ENCODE data around the gene SVEP1.

The SVEP1 gene

GRCh38 chr9:110444911-110445310, 134.6 kb downstream of the SVEP1 start:
- H3K4me1 ChIP-seq (ENCODE audit: control insufficient read depth in 5 of 5, insufficient read depth in 5 of 5, low read length in 5 of 5), result peaks cover 0 to 12% (median 0%) of the 10 kb centered on the region in 5 donors
- no peak overlapping the region for H3K9ac ChIP-seq (ENCODE audit: low read length in 5 of 5)
- H3K36me3 ChIP-seq (ENCODE audit: control insufficient read depth in 5 of 5, insufficient read depth in 5 of 5, low read length in 5 of 5), result peaks cover 15 to 45% (median 37%) of the 10 kb centered on the region in 5 donors
- H3K4me3 ChIP-seq (ENCODE audit: low read depth in 1 of 5, low read length in 5 of 5), result no peak overlapping the region
- no peaks in the 10 kb centered on the region for H3K27me3 ChIP-seq (ENCODE audit: control insufficient read depth in 5 of 5, insufficient read depth in 4 of 5, low read length in 5 of 5)
- H3K9me3 ChIP-seq (ENCODE audit: control insufficient read depth in 5 of 5, low read length in 5 of 5), result peaks cover 0 to 3% (median 0%) of the 10 kb centered on the region in 5 donors
- H3K27ac ChIP-seq (ENCODE audit: low read depth, low read length), result no peak overlapping the region

GRCh38 chr9:110443866-110444220, 135.7 kb downstream of the SVEP1 start:
- Histone ChIP-seq H3K4me3 (ENCODE audit: low read depth in 1 of 5, low read length in 5 of 5) (no peak overlapping the region), H3K4me1 (ENCODE audit: control insufficient read depth in 5 of 5, insufficient read depth in 5 of 5, low read length in 5 of 5) (peaks cover 0 to 12% (median 0%) of the 10 kb centered on the region in 5 donors), H3K9me3 (ENCODE audit: control insufficient read depth in 5 of 5, low read length in 5 of 5) (peaks cover 0 to 3% (median 0%) of the 10 kb centered on the region in 5 donors), H3K9ac (ENCODE audit: low read length in 5 of 5) (no peak overlapping the region), H3K36me3 (ENCODE audit: control insufficient read depth in 5 of 5, insufficient read depth in 5 of 5, low read length in 5 of 5) (peaks cover 15 to 44% (median 37%) of the 10 kb centered on the region in 5 donors), H3K27me3 (ENCODE audit: control insufficient read depth in 5 of 5, insufficient read depth in 4 of 5, low read length in 5 of 5) (no peaks in the 10 kb centered on the region), H3K27ac (ENCODE audit: low read depth, low read length) (peak overlapping the region; percentile 31)

DNA sequence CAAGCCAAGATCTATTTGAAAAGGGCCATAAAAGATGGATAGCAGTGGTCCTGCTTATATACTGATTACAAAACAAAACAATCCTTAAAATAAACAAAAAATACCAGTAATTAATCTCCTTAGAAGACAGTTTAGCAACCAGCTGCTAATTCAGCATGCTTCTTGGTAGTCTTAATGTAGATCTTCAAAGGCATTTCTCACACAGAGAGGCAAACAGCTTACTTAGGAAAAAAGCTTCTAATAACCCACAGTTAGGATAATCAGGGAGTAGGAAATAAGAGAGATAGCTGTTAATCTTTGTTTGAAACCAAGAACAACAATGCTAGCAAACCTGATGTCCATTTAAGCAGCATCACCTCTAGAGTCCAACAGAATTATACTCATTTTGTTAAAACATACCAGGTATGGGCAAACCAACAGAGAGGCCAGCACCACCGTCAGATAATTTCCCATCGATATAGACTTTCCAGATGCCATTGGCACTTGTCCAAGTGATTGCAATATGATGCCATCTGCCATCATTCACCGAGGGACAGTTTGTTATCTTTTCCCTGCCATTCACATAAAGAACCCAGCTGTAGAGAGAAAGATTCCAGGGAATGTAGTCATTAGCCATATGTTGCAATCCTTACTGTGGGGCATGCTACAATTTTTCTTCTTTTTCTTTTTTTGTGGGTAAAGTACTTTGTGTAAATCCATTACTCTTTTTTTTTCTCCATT, 136.2 kb downstream of the SVEP1 start:
- H3K27me3 ChIP-seq (ENCODE audit: control insufficient read depth in 5 of 5, insufficient read depth in 4 of 5, low read length in 5 of 5), result no peaks in the 10 kb centered on the region
- H3K4me1 ChIP-seq (ENCODE audit: control insufficient read depth in 5 of 5, insufficient read depth in 5 of 5, low read length in 5 of 5), result peaks cover 0 to 12% (median 0%) of the 10 kb centered on the region in 5 donors
- H3K36me3 ChIP-seq (ENCODE audit: control insufficient read depth in 5 of 5, insufficient read depth in 5 of 5, low read length in 5 of 5), result peaks cover 15 to 44% (median 37%) of the 10 kb centered on the region in 5 donors
- H3K27ac ChIP-seq (ENCODE audit: low read depth, low read length), result peak overlapping the region; percentile 31
- peaks cover 0 to 3% (median 0%) of the 10 kb centered on the region in 5 donors for H3K9me3 ChIP-seq (ENCODE audit: control insufficient read depth in 5 of 5, low read length in 5 of 5)
- H3K4me3 ChIP-seq (ENCODE audit: low read depth in 1 of 5, low read length in 5 of 5), result no peak overlapping the region
- no peak overlapping the region for H3K9ac ChIP-seq (ENCODE audit: low read length in 5 of 5)

GRCh38 chr9:110440796-110441195, 138.7 kb downstream of the SVEP1 start:
- H3K27me3 ChIP-seq (ENCODE audit: control insufficient read depth in 5 of 5, insufficient read depth in 4 of 5, low read length in 5 of 5), result no peaks in the 10 kb centered on the region
- H3K4me3 ChIP-seq (ENCODE audit: low read depth in 1 of 5, low read length in 5 of 5), result no peak overlapping the region
- peaks cover 0 to 12% (median 0%) of the 10 kb centered on the region in 5 donors for H3K4me1 ChIP-seq (ENCODE audit: control insufficient read depth in 5 of 5, insufficient read depth in 5 of 5, low read length in 5 of 5)
- H3K36me3 ChIP-seq (ENCODE audit: control insufficient read depth in 5 of 5, insufficient read depth in 5 of 5, low read length in 5 of 5), result peaks cover 7 to 26% (median 17%) of the 10 kb centered on the region in 5 donors
- no peak overlapping the region for H3K27ac ChIP-seq (ENCODE audit: low read depth, low read length)
- no peak overlapping the region for H3K9ac ChIP-seq (ENCODE audit: low read length in 5 of 5)
- H3K9me3 ChIP-seq (ENCODE audit: control insufficient read depth in 5 of 5, low read length in 5 of 5), result no peaks in the 10 kb centered on the region

DNA sequence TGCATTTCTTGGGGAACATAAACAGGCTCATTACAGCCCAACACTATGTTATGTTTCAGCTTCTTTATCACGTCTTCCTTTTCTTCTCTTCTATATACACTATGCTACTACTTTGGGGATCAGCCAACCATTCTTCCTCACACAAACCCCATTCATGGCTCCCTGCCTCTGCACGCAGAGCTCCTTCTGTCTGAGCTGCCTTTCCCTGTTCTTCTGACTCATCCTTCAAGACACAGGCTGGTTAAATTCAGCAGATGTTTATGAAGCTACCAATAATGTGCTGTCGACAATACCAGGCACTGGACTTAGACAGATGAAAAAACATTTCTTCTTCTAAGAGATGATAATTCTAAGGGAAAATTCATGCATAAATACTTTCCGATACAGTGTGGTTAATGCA, 139.4 kb downstream of the SVEP1 start:
- H3K9ac ChIP-seq (ENCODE audit: low read length in 5 of 5), result no peak overlapping the region
- H3K27me3 ChIP-seq (ENCODE audit: control insufficient read depth in 5 of 5, insufficient read depth in 4 of 5, low read length in 5 of 5), result no peaks in the 10 kb centered on the region
- H3K9me3 ChIP-seq (ENCODE audit: control insufficient read depth in 5 of 5, low read length in 5 of 5), result no peaks in the 10 kb centered on the region
- H3K4me1 ChIP-seq (ENCODE audit: control insufficient read depth in 5 of 5, insufficient read depth in 5 of 5, low read length in 5 of 5), result peaks cover 0 to 12% (median 0%) of the 10 kb centered on the region in 5 donors
- H3K4me3 ChIP-seq (ENCODE audit: low read depth in 1 of 5, low read length in 5 of 5), result no peak overlapping the region
- peaks cover 3 to 26% (median 14%) of the 10 kb centered on the region in 5 donors for H3K36me3 ChIP-seq (ENCODE audit: control insufficient read depth in 5 of 5, insufficient read depth in 5 of 5, low read length in 5 of 5)
- H3K27ac ChIP-seq (ENCODE audit: low read depth, low read length), result no peak overlapping the region

GRCh38 chr9:110432253-110432652, 147.3 kb downstream of the SVEP1 start:
- H3K27ac ChIP-seq (ENCODE audit: low read depth, low read length), result no peak overlapping the region
- H3K27me3 ChIP-seq (ENCODE audit: control insufficient read depth in 5 of 5, insufficient read depth in 4 of 5, low read length in 5 of 5), result no peaks in the 10 kb centered on the region
- H3K4me1 ChIP-seq (ENCODE audit: control insufficient read depth in 5 of 5, insufficient read depth in 5 of 5, low read length in 5 of 5), result no peaks in the 10 kb centered on the region
- H3K9me3 ChIP-seq (ENCODE audit: control insufficient read depth in 5 of 5, low read length in 5 of 5), result no peaks in the 10 kb centered on the region
- no peak overlapping the region for H3K9ac ChIP-seq (ENCODE audit: low read length in 5 of 5)
- H3K4me3 ChIP-seq (ENCODE audit: low read depth in 1 of 5, low read length in 5 of 5), result no peak overlapping the region
- peaks cover 43 to 78% (median 55%) of the 10 kb centered on the region in 5 donors for H3K36me3 ChIP-seq (ENCODE audit: control insufficient read depth in 5 of 5, insufficient read depth in 5 of 5, low read length in 5 of 5)

DNA sequence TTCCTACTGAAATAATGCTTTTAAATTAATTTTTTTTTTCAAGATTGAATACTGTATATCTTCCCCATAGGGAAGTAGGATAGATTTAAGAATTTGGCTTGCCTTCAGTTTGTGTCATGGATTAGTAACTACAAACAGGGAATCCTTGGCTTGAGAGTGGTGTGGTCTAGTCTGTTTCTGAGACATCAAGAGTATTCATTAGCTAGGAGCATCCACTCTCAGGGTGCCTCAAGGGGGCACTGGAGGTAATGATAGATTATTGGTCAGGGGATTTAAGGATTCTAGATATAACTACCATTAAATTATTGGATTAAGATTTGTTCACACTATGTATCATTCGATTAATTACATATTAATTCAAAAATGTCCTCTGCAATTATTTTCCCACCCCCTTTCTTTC, 150.1 kb downstream of the SVEP1 start:
- Histone ChIP-seq H3K4me3 (ENCODE audit: low read depth in 1 of 5, low read length in 5 of 5) (no peak overlapping the region), H3K36me3 (ENCODE audit: control insufficient read depth in 5 of 5, insufficient read depth in 5 of 5, low read length in 5 of 5) (peaks cover 39 to 76% (median 57%) of the 10 kb centered on the region in 5 donors)

GRCh38 chr9:110427497-110428104, 151.9 kb downstream of the SVEP1 start:
- Histone ChIP-seq H3K9ac (ENCODE audit: low read length in 5 of 5) (no peak overlapping the region), H3K27me3 (ENCODE audit: control insufficient read depth in 5 of 5, insufficient read depth in 4 of 5, low read length in 5 of 5) (no peaks in the 10 kb centered on the region), H3K9me3 (ENCODE audit: control insufficient read depth in 5 of 5, low read length in 5 of 5) (no peaks in the 10 kb centered on the region), H3K36me3 (ENCODE audit: control insufficient read depth in 5 of 5, insufficient read depth in 5 of 5, low read length in 5 of 5) (peaks cover 25 to 66% (median 51%) of the 10 kb centered on the region in 5 donors), H3K4me1 (ENCODE audit: control insufficient read depth in 5 of 5, insufficient read depth in 5 of 5, low read length in 5 of 5) (no peaks in the 10 kb centered on the region), H3K27ac (ENCODE audit: low read depth, low read length) (no peak overlapping the region), H3K4me3 (ENCODE audit: low read depth in 1 of 5, low read length in 5 of 5) (no peak overlapping the region)

More for the DNA sequence above, 150.1 kb downstream of the SVEP1 start:
- no peaks in the 10 kb centered on the region for H3K27me3 ChIP-seq (ENCODE audit: control insufficient read depth in 5 of 5, insufficient read depth in 4 of 5, low read length in 5 of 5)
- no peaks in the 10 kb centered on the region for H3K9me3 ChIP-seq (ENCODE audit: control insufficient read depth in 5 of 5, low read length in 5 of 5)
- H3K9ac ChIP-seq (ENCODE audit: low read length in 5 of 5), result no peak overlapping the region
- no peak overlapping the region for H3K27ac ChIP-seq (ENCODE audit: low read depth, low read length)
- no peaks in the 10 kb centered on the region for H3K4me1 ChIP-seq (ENCODE audit: control insufficient read depth in 5 of 5, insufficient read depth in 5 of 5, low read length in 5 of 5)

DNA sequence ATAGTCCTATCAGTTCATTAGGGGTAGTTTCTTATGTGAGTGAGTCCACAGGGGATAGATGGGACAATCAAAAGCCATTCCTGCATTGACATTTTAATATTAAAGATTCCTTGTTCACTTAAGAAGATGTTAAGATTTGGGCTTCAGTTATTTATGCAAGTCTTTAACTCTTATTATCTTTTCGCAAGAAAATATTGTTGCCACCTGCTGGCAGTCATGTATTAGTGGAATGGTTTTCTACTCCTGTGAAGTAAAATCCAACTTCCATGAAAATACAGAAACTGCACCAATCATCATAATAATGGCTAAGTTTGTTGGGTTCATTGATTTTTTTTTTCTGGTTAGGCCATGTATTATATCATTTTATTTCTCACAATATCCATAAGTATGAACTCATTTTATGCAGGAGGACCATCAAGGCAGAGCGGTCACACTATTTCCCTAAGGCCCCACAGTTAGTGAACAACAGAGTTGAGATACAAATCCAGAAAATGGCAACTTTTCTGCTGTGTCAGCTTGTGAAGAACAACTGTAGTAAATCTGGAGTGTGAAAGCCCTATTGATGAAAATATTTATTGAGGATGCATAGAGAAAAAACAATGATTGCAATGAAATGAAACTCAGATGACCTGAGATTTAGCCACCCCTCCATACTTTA, 153.4 kb downstream of the SVEP1 start:
- Histone ChIP-seq H3K9ac (ENCODE audit: low read length in 5 of 5) (no peak overlapping the region), H3K27ac (ENCODE audit: low read depth, low read length) (no peak overlapping the region), H3K9me3 (ENCODE audit: control insufficient read depth in 5 of 5, low read length in 5 of 5) (no peaks in the 10 kb centered on the region), H3K4me3 (ENCODE audit: low read depth in 1 of 5, low read length in 5 of 5) (no peak overlapping the region), H3K36me3 (ENCODE audit: control insufficient read depth in 5 of 5, insufficient read depth in 5 of 5, low read length in 5 of 5) (peaks cover 20 to 54% (median 39%) of the 10 kb centered on the region in 5 donors), H3K27me3 (ENCODE audit: control insufficient read depth in 5 of 5, insufficient read depth in 4 of 5, low read length in 5 of 5) (no peaks in the 10 kb centered on the region), H3K4me1 (ENCODE audit: control insufficient read depth in 5 of 5, insufficient read depth in 5 of 5, low read length in 5 of 5) (no peaks in the 10 kb centered on the region)

GRCh38 chr9:110414471-110414870, 165.1 kb downstream of the SVEP1 start:
- H3K27ac ChIP-seq (ENCODE audit: low read depth, low read length), result no peak overlapping the region
- H3K9me3 ChIP-seq (ENCODE audit: control insufficient read depth in 5 of 5, low read length in 5 of 5), result no peaks in the 10 kb centered on the region
- H3K4me1 ChIP-seq (ENCODE audit: control insufficient read depth in 5 of 5, insufficient read depth in 5 of 5, low read length in 5 of 5), result no peaks in the 10 kb centered on the region
- no peak overlapping the region for H3K4me3 ChIP-seq (ENCODE audit: low read depth in 1 of 5, low read length in 5 of 5)
- H3K27me3 ChIP-seq (ENCODE audit: control insufficient read depth in 5 of 5, insufficient read depth in 4 of 5, low read length in 5 of 5), result peaks cover 0 to 3% (median 0%) of the 10 kb centered on the region in 5 donors
- no peak overlapping the region for H3K9ac ChIP-seq (ENCODE audit: low read length in 5 of 5)
- H3K36me3 ChIP-seq (ENCODE audit: control insufficient read depth in 5 of 5, insufficient read depth in 5 of 5, low read length in 5 of 5), result peaks cover 10 to 30% (median 26%) of the 10 kb centered on the region in 5 donors

Data from subcutaneous abdominal adipose tissue (tissue), 5 donors.